ENCODE data around the gene MACC1.

GRCh38 chr7:20114468-20114867 lies 102.7 kb downstream of the MACC1 start:
- TF ChIP-seq SUZ12 (IDR thresholded peaks at IDR 0.05; ENCODE audit: extremely low read depth, insufficient read depth, insufficient read length) (no peak), YY1 (IDR thresholded peaks at IDR 0.05; ENCODE audit: insufficient read depth, insufficient read length) (no peak)

Data from NT2/D1 (cell line).